Omental fat pad (tissue), 4 donors: ENCODE results near the gene STAT5B. TPM values are rescaled to one million over a fixed set of nuclear protein-coding genes. Genes with fewer than 3 reads are reported as not detected.

Experiments
- ATAC-seq: fragments of 150-250 bp; one replicate; pipeline ENCODE4 v1.9.1; 2016; ENCODE audit warnings: mild to moderate bottlenecking, moderate library complexity; ENCODE audit not compliant: low FRiP score
- DNase-seq: peaks from one replicate; pipeline ENCODE4 v3.0.0-alpha.2; 2019; ENCODE audit warnings: low spot score
- total RNA-seq, 4 donors: library from RNA; depleted of rRNA; stranded (reverse); fragments of >200 nt; gene quantifications; one replicate each; pipeline ENCODE4 v1.1.0, GENCODE V29; 2016
- TF ChIP-seq, protein P1 (sequence below), 3 donors: fragments of 450-650 bp; IDR thresholded peaks; one replicate each; pipeline ENCODE4 v1.5.1; 2016 to 2017; ENCODE audit warnings: antibody characterized with exemption in 3 of 3, mild to moderate bottlenecking in 3 of 3, moderate library complexity in 2 of 3

STAT5B gene
- total RNA-seq, 4 donors from 2014 or later, result 66.6 to 130 (median 111) TPM

DNA sequence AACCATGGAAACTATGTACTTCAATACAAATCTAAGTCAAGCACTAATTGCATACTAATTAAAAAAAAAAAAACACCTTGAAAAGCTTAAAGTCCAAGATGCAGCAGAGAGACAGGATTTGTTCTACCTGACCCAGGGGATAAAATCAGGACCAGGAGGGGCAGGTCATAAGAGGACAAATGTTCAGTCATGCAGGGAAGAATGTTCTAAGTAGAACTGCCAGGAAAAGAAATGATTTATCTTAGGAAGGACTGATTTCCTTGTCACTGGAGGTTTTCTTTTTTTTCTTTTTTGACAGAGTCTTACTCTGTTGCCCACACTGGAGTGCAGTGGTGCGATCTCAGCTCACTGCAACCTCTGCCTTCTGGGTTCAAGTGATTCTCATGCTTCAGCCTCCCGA is 72.8 kb downstream of the STAT5B start:
- ATAC-seq (no peak), DNase-seq (no peak)
- TF ChIP-seq, protein P1, sequence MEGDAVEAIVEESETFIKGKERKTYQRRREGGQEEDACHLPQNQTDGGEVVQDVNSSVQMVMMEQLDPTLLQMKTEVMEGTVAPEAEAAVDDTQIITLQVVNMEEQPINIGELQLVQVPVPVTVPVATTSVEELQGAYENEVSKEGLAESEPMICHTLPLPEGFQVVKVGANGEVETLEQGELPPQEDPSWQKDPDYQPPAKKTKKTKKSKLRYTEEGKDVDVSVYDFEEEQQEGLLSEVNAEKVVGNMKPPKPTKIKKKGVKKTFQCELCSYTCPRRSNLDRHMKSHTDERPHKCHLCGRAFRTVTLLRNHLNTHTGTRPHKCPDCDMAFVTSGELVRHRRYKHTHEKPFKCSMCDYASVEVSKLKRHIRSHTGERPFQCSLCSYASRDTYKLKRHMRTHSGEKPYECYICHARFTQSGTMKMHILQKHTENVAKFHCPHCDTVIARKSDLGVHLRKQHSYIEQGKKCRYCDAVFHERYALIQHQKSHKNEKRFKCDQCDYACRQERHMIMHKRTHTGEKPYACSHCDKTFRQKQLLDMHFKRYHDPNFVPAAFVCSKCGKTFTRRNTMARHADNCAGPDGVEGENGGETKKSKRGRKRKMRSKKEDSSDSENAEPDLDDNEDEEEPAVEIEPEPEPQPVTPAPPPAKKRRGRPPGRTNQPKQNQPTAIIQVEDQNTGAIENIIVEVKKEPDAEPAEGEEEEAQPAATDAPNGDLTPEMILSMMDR (IDR thresholded peaks at IDR 0.05), result no peak

DNA sequence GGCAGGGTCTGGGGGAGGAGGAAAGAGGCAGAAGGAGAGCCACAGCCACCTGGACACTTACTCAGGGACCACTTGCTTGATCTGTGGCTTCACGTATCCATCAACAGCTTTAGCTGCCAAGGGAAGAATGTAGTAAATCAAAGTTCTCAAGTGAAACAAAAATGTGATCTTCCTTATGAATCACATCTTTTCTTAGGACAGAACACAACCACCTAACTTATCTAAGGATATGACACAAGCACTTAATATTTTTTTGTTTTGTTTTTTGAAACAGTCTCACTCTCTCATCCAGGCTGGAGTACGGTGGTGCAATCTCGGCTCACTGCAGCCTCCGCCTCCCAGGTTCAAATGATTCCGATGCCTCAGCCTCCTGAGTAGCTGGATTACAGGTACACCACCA is 73.5 kb downstream of the STAT5B start:
- ATAC-seq (no peak), DNase-seq (no peak)
- TF ChIP-seq, protein P1 (IDR thresholded peaks at IDR 0.05), result no peak

DNA sequence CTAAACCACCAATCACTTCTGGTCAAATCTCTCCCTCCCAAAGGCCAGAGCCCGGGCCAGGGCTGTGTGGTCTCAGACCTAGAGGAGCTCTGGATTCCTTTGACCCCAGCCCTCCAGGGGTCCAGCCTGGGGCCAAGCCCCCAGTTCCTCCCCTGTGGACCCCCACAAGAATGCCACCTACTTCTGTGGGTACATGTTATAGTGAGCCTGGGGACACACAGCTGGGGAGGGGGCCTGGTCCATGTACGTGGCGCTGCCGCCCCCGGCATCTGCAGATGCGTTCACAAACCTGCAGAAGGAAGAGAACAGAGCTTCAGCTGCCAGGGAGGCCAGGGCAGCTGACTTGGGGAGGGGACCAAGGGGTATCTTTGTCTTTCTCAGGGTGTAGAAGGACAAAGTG is 74.0 kb downstream of the STAT5B start:
- no peak for DNase-seq
- TF ChIP-seq, protein P1 (IDR thresholded peaks at IDR 0.05), result no peak
- ATAC-seq, result no peak

DNA sequence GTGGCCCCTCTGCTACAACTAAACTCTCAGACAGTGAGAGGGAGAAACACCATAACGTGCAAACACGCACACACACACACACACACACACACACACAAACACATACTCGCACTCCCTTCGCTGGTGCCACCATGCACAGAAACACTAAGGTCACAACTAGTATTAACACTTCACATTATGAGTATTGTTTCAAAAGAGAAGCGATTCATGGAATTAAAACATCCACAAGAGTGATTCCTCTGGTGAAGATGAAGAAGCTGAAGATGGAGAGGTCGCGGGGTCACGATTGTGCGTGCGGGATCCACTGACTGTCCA is 74.8 kb downstream of the STAT5B start:
- DNase-seq (no peak), ATAC-seq (no peak)
- TF ChIP-seq, protein P1 (IDR thresholded peaks at IDR 0.05), result no peak

DNA sequence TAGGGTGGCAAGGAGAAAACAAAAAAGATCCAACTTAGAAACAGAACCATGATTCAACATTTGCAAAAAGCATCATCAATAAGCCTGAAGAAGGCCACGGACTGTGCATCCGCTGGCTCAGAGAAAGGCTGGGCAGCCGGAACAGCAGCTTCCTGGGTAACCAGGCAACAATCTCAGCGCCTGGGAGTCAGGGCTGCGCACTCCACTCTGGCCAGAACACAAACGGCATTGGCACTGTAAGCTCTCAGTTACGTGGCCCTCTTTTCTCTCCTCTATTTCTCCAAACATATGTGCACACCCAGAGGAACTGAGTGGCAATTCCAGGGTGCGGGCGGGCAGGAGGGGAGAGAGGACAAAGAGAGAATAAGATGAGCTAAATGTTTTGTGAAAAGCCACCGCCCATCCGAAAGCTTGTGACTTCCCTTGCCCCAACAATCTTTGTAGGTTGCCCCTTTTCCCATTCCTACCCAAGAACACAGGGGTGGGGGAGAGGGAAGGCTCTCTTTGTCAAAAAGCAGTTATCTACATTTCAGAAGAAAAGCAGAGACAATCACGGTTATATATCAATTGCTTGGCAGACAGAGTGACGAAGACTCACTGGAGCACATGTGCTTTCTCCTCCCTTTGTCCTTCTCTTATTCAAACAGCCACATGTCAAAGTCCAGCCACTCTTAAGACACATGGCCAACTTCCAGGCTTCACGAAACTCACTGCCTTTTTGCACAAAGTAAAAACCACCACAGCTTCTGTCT is 75.3 kb downstream of the STAT5B start:
- no peak for ATAC-seq
- no peak for DNase-seq
- TF ChIP-seq, protein P1 (IDR thresholded peaks at IDR 0.05), result no peak

DNA sequence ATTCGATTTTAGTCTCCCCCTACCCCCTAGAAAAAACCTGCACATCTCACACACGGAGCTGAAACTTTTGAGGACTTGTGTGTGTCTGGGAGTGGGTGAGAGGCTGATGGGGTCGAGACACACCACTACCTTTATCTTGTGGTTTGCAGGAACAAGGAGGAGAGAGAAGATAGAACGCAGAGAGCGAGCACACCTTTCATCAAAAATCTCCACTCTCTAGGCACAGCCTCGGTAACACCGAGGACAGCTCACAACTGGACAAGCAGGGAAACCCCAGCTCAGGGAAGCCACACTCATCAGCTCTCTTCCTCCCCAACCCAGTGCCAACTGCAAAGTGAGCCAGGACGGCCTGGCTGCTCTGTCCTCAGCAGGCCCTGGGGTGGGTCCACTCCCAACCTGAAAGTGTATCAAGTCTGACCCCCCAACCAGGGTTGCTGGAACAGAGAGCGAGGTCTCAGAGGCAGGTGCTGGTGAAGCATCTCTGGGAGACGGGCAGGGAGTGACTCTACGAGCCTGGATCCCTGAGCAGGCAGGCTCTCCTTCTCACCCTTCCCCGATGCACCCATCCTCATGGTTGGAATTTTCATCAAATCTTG is 76.7 kb downstream of the STAT5B start:
- ATAC-seq, result no peak
- no peak for DNase-seq
- TF ChIP-seq, protein P1 (IDR thresholded peaks at IDR 0.05), result no peak

DNA sequence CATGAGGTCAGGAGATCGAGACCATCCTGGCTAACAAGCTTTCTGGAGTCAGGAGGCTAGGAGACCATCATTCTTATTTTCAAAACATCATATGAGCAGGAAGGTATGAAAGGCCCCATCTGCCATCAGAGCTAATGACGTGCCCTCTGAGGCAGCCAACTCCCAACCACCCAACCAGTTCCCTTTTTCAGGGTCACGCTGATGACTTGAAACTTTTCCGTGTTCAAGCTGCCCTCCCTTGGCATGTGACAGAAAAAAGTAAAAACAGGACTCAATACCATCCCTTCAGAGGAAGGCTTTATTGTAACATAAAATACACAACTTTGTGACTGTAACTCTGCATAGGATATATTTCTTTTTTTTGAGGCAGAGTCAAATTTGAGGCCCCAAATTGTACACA is 77.3 kb downstream of the STAT5B start:
- DNase-seq (no peak), ATAC-seq (no peak)
- TF ChIP-seq, protein P1 (IDR thresholded peaks at IDR 0.05), result no peak
